GM23338 (cell line): ENCODE data around the gene GRSF1. TPM values are rescaled to one million over a fixed set of nuclear protein-coding genes. Genes with fewer than 3 reads are reported as not detected.

Experiments
- ATAC-seq: fragments of 200-7000 bp; cut with Tn5 transposase; 3 replicates; pipeline ENCODE4 v1.9.1; 2020
- DNase-seq: peaks from one replicate; pipeline ENCODE4 v3.0.0-alpha.2; 2015; ENCODE audit warnings: low spot score
- H2AFZ ChIP-seq: fragments of 200-600 bp; sonication (generic); 2 replicates; pipeline ENCODE4 v1.8.0; 2016; ENCODE audit warnings: antibody characterized with exemption, mild to moderate bottlenecking, moderate library complexity
- H3F3A ChIP-seq: fragments of 200-600 bp; sonication (generic); replicated peaks from 2 replicates; pipeline ENCODE4 v1.8.0; 2017; ENCODE audit warnings: antibody characterized with exemption, mixed run types, low read depth
- H3K27ac ChIP-seq: fragments of 200-600 bp; sonication (generic); 2 replicates; pipeline ENCODE4 v1.6.1; 2016; ENCODE audit warnings: low read depth
- H3K27me3 ChIP-seq: fragments of 200-600 bp; sonication (generic); 2 replicates; pipeline ENCODE4 v1.8.0; 2016; ENCODE audit warnings: mild to moderate bottlenecking, mixed run types, moderate library complexity; ENCODE audit not compliant: insufficient read depth
- H3K36me3 ChIP-seq: fragments of 200-600 bp; sonication (generic); 2 replicates; pipeline ENCODE4 v1.8.0; 2016; ENCODE audit warnings: mild to moderate bottlenecking; ENCODE audit not compliant: insufficient read depth
- H3K4me1 ChIP-seq: fragments of 200-600 bp; sonication (generic); 2 replicates; pipeline ENCODE4 v1.8.0; 2016; ENCODE audit warnings: mild to moderate bottlenecking, moderate library complexity; ENCODE audit not compliant: insufficient read depth
- H3K4me2 ChIP-seq: fragments of 200-600 bp; sonication (generic); 2 replicates; pipeline ENCODE4 v1.7.1; 2017; ENCODE audit warnings: mixed run types
- H3K4me3 ChIP-seq: fragments of 200-600 bp; sonication (generic); 2 replicates; pipeline ENCODE4 v1.6.1; 2016; ENCODE audit warnings: mixed run types
- H3K79me2 ChIP-seq: fragments of 200-600 bp; sonication (generic); replicated peaks from 2 replicates; pipeline ENCODE4 v1.8.0; 2017; ENCODE audit warnings: mild to moderate bottlenecking; ENCODE audit not compliant: insufficient read depth
- H3K9me2 ChIP-seq: fragments of 200-600 bp; sonication (generic); 2 replicates; pipeline ENCODE4 v1.8.0; 2017; ENCODE audit not compliant: insufficient read depth
- H4K20me1 ChIP-seq: fragments of 200-600 bp; sonication (generic); replicated peaks from 2 replicates; pipeline ENCODE4 v1.8.0; 2017; ENCODE audit warnings: mild to moderate bottlenecking; ENCODE audit not compliant: insufficient read depth
- H3K27ac Mint-ChIP-seq: 2 replicates; pipeline ENCODE4 v1.8.0; 2020; ENCODE audit warnings: inconsistent platforms, mild to moderate bottlenecking, moderate library complexity, mixed read lengths
- H3K27me3 Mint-ChIP-seq: 3 replicates; pipeline ENCODE4 v1.8.0; 2022; ENCODE audit warnings: low read depth, mild to moderate bottlenecking, moderate library complexity, mixed read lengths, inconsistent platforms; ENCODE audit not compliant: insufficient read depth, poor library complexity
- H3K36me3 Mint-ChIP-seq: 3 replicates; pipeline ENCODE4 v1.8.0; 2021; ENCODE audit warnings: low read depth, mild to moderate bottlenecking, inconsistent platforms, moderate library complexity, mixed read lengths
- H3K4me1 Mint-ChIP-seq: 3 replicates; pipeline ENCODE4 v1.8.0; 2020; ENCODE audit warnings: mild to moderate bottlenecking, inconsistent platforms, mixed read lengths
- H3K4me3 Mint-ChIP-seq: 3 replicates; pipeline ENCODE4 v1.8.0; 2021; ENCODE audit warnings: moderate library complexity, mild to moderate bottlenecking, inconsistent platforms, mixed read lengths
- H3K9me3 Mint-ChIP-seq: 3 replicates; pipeline ENCODE4 v1.8.0; 2020; ENCODE audit warnings: moderate library complexity, mild to moderate bottlenecking, inconsistent platforms, mixed read lengths
- CREB1 ChIP-seq: fragments of 250-450 bp; sonication (Bioruptor Pico); IDR thresholded peaks from 2 replicates; pipeline ENCODE4 v1.5.0; 2020; ENCODE audit warnings: low read depth, mild to moderate bottlenecking, moderate library complexity
- ETS1 ChIP-seq: IDR thresholded peaks from 2 replicates; pipeline ENCODE4 v1.6.1; 2016; ENCODE audit warnings: antibody characterized with exemption
- EZH2 ChIP-seq: fragments of 200-600 bp; sonication (generic); IDR thresholded peaks from one replicate; pipeline ENCODE4 v1.8.0; 2017; ENCODE audit warnings: antibody characterized with exemption, mild to moderate bottlenecking, low read depth; ENCODE audit not compliant: unreplicated experiment
- EZH2phosphoT487 ChIP-seq: fragments of 200-600 bp; sonication (generic); IDR thresholded peaks from one replicate; pipeline ENCODE4 v1.8.1; 2018; ENCODE audit warnings: antibody characterized with exemption; ENCODE audit not compliant: unreplicated experiment
- JUNB ChIP-seq: IDR thresholded peaks from one replicate; pipeline ENCODE4 v1.6.1; 2016; ENCODE audit warnings: antibody characterized with exemption; ENCODE audit not compliant: unreplicated experiment
- NANOG ChIP-seq: IDR thresholded peaks from 2 replicates; pipeline ENCODE4 v1.6.1; 2016; ENCODE audit warnings: antibody characterized with exemption, borderline replicate concordance
- POLR2AphosphoS5 ChIP-seq: IDR thresholded peaks from 2 replicates; pipeline ENCODE4 v1.6.1; 2016; ENCODE audit warnings: antibody characterized with exemption, low read depth
- REST ChIP-seq: IDR thresholded peaks from one replicate; pipeline ENCODE4 v1.6.1; 2018; ENCODE audit warnings: antibody characterized with exemption; ENCODE audit not compliant: unreplicated experiment
- STAT1 ChIP-seq: IDR thresholded peaks from one replicate; pipeline ENCODE4 v1.6.1; 2016; ENCODE audit warnings: antibody characterized with exemption; ENCODE audit not compliant: unreplicated experiment
- ZNF114 ChIP-seq: fragments of 250-450 bp; sonication (Bioruptor Pico); IDR thresholded peaks from 2 replicates; pipeline ENCODE4 v1.5.0; 2020; ENCODE audit warnings: mild to moderate bottlenecking, moderate library complexity
- ZNF331 ChIP-seq: fragments of 250-450 bp; sonication (Bioruptor Pico); IDR thresholded peaks from 2 replicates; pipeline ENCODE4 v1.5.0; 2020; ENCODE audit warnings: low read depth, mild to moderate bottlenecking, moderate library complexity
- polyA plus RNA-seq: library from polyadenylated mRNA; unstranded; fragments of >200 nt; fragmentation: Nextera tagmentation; extraction: Ambion mirVana; gene quantifications from 2 replicates; pipeline ENCODE4 v1.2.1, GENCODE V29; 2016
- total RNA-seq: library from RNA; depleted of rRNA; stranded (reverse); fragments of >200 nt; shearing (Covaris generic); gene quantifications from 2 replicates; pipeline ENCODE4 v1.2.3, GENCODE V29; 2014
- TF ChIP-seq, protein P1 (sequence below): fragments of 250-450 bp; sonication (Bioruptor Pico); IDR thresholded peaks from 2 replicates; pipeline ENCODE4 v1.5.0; 2020; ENCODE audit warnings: mild to moderate bottlenecking, moderate library complexity
- TF ChIP-seq, protein P2 (sequence below), 2 experiments: fragments of 200-600 bp in 1 of 2; sonication (generic) in 1 of 2; conservative IDR thresholded peaks; 2 replicates each; pipeline versions ENCODE4 v1.5.1 to v1.6.1; 2016 to 2017; ENCODE audit warnings: antibody characterized with exemption in 2 of 2, low read depth in 2 of 2, mild to moderate bottlenecking in 2 of 2, moderate library complexity in 1 of 2

GRSF1 gene
- total and polyA plus RNA-seq, 2 experiments from 2014 or later, result 77.3 to 108 TPM

GRCh38 chr4:70787496-70787895 is 52.2 kb downstream of the GRSF1 start:
- no peaks in the 10 kb centered on the region for H3K36me3 ChIP-seq
- H3K4me1 ChIP-seq, result no peaks in the 10 kb centered on the region
- Mint-ChIP-seq H3K27ac (no peak overlapping the region), H3K4me1 (no peaks in the 10 kb centered on the region), H3K4me3 (no peak overlapping the region), H3K27me3 (no peaks in the 10 kb centered on the region), H3K36me3 (peaks cover 8% of the 10 kb centered on the region; the same call in 1 of the 3 replicates), H3K9me3 (no peaks in the 10 kb centered on the region)
- H2AFZ ChIP-seq, result no peak overlapping the region
- DNase-seq (no peak), ATAC-seq (no peak)
- no peaks in the 10 kb centered on the region for H3K79me2 ChIP-seq
- no peak overlapping the region for H3K4me3 ChIP-seq
- H3K27ac ChIP-seq, result no peak overlapping the region
- no peaks in the 10 kb centered on the region for H4K20me1 ChIP-seq
- H3F3A ChIP-seq, result no peaks in the 10 kb centered on the region
- TF ChIP-seq STAT1 (no peak), ETS1 (no peak), NANOG (no peak), ZNF114 (CRISPR knock-in tag) (no peak), POLR2AphosphoS5 (no peak), EZH2 (no peak), JUNB (no peak), CREB1 (CRISPR knock-in tag) (no peak), REST (no peak), EZH2phosphoT487 (no peak), ZNF331 (CRISPR knock-in tag) (no peak)
- TF ChIP-seq, protein P1, sequence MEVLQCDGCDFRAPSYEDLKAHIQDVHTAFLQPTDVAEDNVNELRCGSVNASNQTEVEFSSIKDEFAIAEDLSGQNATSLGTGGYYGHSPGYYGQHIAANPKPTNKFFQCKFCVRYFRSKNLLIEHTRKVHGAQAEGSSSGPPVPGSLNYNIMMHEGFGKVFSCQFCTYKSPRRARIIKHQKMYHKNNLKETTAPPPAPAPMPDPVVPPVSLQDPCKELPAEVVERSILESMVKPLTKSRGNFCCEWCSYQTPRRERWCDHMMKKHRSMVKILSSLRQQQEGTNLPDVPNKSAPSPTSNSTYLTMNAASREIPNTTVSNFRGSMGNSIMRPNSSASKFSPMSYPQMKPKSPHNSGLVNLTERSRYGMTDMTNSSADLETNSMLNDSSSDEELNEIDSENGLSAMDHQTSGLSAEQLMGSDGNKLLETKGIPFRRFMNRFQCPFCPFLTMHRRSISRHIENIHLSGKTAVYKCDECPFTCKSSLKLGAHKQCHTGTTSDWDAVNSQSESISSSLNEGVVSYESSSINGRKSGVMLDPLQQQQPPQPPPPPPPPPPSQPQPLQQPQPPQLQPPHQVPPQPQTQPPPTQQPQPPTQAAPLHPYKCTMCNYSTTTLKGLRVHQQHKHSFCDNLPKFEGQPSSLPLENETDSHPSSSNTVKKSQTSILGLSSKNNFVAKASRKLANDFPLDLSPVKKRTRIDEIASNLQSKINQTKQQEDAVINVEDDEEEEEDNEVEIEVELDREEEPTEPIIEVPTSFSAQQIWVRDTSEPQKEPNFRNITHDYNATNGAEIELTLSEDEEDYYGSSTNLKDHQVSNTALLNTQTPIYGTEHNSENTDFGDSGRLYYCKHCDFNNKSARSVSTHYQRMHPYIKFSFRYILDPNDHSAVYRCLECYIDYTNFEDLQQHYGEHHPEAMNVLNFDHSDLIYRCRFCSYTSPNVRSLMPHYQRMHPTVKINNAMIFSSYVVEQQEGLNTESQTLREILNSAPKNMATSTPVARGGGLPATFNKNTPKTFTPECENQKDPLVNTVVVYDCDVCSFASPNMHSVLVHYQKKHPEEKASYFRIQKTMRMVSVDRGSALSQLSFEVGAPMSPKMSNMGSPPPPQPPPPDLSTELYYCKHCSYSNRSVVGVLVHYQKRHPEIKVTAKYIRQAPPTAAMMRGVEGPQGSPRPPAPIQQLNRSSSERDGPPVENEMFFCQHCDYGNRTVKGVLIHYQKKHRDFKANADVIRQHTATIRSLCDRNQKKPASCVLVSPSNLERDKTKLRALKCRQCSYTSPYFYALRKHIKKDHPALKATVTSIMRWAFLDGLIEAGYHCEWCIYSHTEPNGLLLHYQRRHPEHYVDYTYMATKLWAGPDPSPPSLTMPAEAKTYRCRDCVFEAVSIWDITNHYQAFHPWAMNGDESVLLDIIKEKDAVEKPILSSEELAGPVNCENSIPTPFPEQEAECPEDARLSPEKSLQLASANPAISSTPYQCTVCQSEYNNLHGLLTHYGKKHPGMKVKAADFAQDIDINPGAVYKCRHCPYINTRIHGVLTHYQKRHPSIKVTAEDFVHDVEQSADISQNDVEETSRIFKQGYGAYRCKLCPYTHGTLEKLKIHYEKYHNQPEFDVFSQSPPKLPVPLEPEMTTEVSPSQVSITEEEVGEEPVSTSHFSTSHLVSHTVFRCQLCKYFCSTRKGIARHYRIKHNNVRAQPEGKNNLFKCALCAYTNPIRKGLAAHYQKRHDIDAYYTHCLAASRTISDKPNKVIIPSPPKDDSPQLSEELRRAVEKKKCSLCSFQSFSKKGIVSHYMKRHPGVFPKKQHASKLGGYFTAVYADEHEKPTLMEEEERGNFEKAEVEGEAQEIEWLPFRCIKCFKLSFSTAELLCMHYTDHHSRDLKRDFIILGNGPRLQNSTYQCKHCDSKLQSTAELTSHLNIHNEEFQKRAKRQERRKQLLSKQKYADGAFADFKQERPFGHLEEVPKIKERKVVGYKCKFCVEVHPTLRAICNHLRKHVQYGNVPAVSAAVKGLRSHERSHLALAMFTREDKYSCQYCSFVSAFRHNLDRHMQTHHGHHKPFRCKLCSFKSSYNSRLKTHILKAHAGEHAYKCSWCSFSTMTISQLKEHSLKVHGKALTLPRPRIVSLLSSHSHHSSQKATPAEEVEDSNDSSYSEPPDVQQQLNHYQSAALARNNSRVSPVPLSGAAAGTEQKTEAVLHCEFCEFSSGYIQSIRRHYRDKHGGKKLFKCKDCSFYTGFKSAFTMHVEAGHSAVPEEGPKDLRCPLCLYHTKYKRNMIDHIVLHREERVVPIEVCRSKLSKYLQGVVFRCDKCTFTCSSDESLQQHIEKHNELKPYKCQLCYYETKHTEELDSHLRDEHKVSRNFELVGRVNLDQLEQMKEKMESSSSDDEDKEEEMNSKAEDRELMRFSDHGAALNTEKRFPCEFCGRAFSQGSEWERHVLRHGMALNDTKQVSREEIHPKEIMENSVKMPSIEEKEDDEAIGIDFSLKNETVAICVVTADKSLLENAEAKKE, result no peak
- TF ChIP-seq, protein P2, sequence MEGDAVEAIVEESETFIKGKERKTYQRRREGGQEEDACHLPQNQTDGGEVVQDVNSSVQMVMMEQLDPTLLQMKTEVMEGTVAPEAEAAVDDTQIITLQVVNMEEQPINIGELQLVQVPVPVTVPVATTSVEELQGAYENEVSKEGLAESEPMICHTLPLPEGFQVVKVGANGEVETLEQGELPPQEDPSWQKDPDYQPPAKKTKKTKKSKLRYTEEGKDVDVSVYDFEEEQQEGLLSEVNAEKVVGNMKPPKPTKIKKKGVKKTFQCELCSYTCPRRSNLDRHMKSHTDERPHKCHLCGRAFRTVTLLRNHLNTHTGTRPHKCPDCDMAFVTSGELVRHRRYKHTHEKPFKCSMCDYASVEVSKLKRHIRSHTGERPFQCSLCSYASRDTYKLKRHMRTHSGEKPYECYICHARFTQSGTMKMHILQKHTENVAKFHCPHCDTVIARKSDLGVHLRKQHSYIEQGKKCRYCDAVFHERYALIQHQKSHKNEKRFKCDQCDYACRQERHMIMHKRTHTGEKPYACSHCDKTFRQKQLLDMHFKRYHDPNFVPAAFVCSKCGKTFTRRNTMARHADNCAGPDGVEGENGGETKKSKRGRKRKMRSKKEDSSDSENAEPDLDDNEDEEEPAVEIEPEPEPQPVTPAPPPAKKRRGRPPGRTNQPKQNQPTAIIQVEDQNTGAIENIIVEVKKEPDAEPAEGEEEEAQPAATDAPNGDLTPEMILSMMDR (conservative IDR thresholded peaks at IDR 0.05; ENCODE audit: low read depth in 2 of 2), result no peak
- H3K4me2 ChIP-seq, result no peak overlapping the region
- no peaks in the 10 kb centered on the region for H3K27me3 ChIP-seq
- H3K9me2 ChIP-seq, result no peaks in the 10 kb centered on the region
